ENCODE measurements around the gene DNAJC15. TPM values are rescaled to one million over a fixed set of nuclear protein-coding genes. Genes with fewer than 3 reads are reported as not detected.

Gene DNAJC15
- total and polyA plus RNA-seq, 2 of the 4 experiments (the other 2 are of a cell fraction), result 7.0 to 22.0 TPM

DNA sequence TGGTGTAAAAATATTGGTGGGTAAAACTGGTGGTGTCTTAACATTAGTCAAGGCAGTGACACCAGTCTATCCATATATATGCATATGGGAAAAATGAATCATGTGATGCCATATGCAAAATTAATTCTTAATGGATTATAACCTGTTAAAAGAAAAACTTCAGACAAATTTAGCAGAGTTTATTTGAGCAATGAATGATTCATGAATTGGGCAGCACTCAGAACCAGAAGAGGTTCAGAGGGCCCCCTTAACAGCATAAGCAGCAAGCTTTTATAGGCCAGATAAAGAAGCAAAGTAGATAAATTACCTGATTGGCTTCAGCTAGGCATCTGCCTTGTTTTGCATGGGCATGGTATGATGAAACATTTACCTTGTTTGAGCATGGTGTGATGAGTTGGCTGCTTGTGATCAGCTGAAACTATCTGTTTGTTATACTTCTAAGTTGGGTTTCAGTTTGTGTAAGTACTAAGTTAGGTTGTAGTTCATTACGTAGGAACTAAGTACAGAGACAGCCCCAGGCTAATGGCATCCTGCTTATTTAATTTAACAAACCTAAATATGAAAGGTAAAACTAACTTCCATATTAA is 66.6 kb downstream of the DNAJC15 start:
- no peak overlapping the region for H3K9ac ChIP-seq (ENCODE audit: low read depth, low read length)
- H3K14ac ChIP-seq (replicated peaks; ENCODE audit: low read depth, low read length), result no peak overlapping the region
- H3K36me3 ChIP-seq (ENCODE audit: control insufficient read depth, insufficient read depth, low read length), result peaks cover 2% of the 10 kb centered on the region; the same call in 1 of the 2 replicates
- no peak overlapping the region for H3K23ac ChIP-seq (ENCODE audit: low read depth, low read length)
- H4K20me1 ChIP-seq (ENCODE audit: insufficient read depth, low read length), result no peaks in the 10 kb centered on the region
- H2BK20ac ChIP-seq (ENCODE audit: low read depth, low read length), result no peak overlapping the region
- peaks cover 1% of the 10 kb centered on the region; the same call in 1 of the 2 replicates for H3K4me1 ChIP-seq (ENCODE audit: control insufficient read depth, insufficient read depth, low read length)
- intact Hi-C loops (cut with micrococcal nuclease) (loop anchor here (5.0 to 10.0 kb wide), 3 partner anchors 255 to 697 kb away; partner anchors contain the start of gene ENOX1), dilution Hi-C loops (cut with HindIII; ENCODE audit: low sequenced_read_pairs, unreplicated experiment) (no loop called here), in situ Hi-C loops (cut with MboI; ENCODE audit: low sequenced_read_pairs) (loop anchor here (10.0 kb wide), 3 partner anchors 495 to 785 kb away; partner anchors contain the start of genes CCDC122 and LACC1)
- ChIA-PET CTCF (no interaction called here), POLR2A (ENCODE audit: unreplicated experiment) (no interaction called here)
- 0 out of 2 replicates have a peak, but pooled peaks cover 2% of the 10 kb centered on the region for H3K9me1 ChIP-seq (ENCODE audit: insufficient read depth, low read length)
- DNase-seq (no peak), ATAC-seq (ENCODE audit: low read depth) (no peak)
- no peak overlapping the region for H3K4me2 ChIP-seq (ENCODE audit: low read depth, low read length)
- H3K79me1 ChIP-seq (ENCODE audit: low read depth in 1 of 2, low read length in 2 of 2), result peaks cover 6 to 13% of the 10 kb centered on the region in 2 experiments; a peak in 2 of 4 replicates
- no peak overlapping the region for H2BK5ac ChIP-seq (ENCODE audit: low read depth, low read length, poor library complexity, severe bottlenecking)
- no peak overlapping the region for H3K56ac ChIP-seq (ENCODE audit: extremely low read depth, insufficient read depth, low read length)
- H3K4ac ChIP-seq (ENCODE audit: low read depth, low read length), result no peak overlapping the region
- no peaks in the 10 kb centered on the region for H3K27me3 ChIP-seq (ENCODE audit: control insufficient read depth, insufficient read depth, low read length)
- no peak overlapping the region for H2AFZ ChIP-seq (replicated peaks; ENCODE audit: low read length, poor library complexity)
- TF ChIP-seq NFE2L2 (IDR thresholded peaks at IDR 0.05; ENCODE audit: low read depth, low read length), result no peak
- TF ChIP-seq MAFK (IDR thresholded peaks at IDR 0.05; ENCODE audit: low read depth, low read length), result no peak
- TF ChIP-seq, protein P1, sequence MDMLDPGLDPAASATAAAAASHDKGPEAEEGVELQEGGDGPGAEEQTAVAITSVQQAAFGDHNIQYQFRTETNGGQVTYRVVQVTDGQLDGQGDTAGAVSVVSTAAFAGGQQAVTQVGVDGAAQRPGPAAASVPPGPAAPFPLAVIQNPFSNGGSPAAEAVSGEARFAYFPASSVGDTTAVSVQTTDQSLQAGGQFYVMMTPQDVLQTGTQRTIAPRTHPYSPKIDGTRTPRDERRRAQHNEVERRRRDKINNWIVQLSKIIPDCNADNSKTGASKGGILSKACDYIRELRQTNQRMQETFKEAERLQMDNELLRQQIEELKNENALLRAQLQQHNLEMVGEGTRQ (IDR thresholded peaks at IDR 0.05; ENCODE audit: low read depth, low read length), result no peak
- TF ChIP-seq FOS (IDR thresholded peaks at IDR 0.05; ENCODE audit: low read depth, low read length), result no peak
- TF ChIP-seq CEBPB (IDR thresholded peaks at IDR 0.05; ENCODE audit: low read depth, low read length), result no peak
- TF ChIP-seq BHLHE40 (IDR thresholded peaks at IDR 0.05; ENCODE audit: low read depth, low read length), result no peak
- no peak for TF ChIP-seq RCOR1 (IDR thresholded peaks at IDR 0.05; ENCODE audit: insufficient replicate concordance, low read length)
- TF ChIP-seq SMC3 (IDR thresholded peaks at IDR 0.05; ENCODE audit: low read depth, low read length), result no peak
- TF ChIP-seq RFX5 (IDR thresholded peaks at IDR 0.05; ENCODE audit: low read depth, low read length), result no peak
- TF ChIP-seq RAD21 (IDR thresholded peaks at IDR 0.05; ENCODE audit: low read length), result no peak
- TF ChIP-seq CHD1 (IDR thresholded peaks at IDR 0.05; ENCODE audit: low read depth, low read length), result no peak
- no peak for TF ChIP-seq MAZ (IDR thresholded peaks at IDR 0.05; ENCODE audit: borderline replicate concordance, low read depth, low read length)
- TF ChIP-seq, protein P2, sequence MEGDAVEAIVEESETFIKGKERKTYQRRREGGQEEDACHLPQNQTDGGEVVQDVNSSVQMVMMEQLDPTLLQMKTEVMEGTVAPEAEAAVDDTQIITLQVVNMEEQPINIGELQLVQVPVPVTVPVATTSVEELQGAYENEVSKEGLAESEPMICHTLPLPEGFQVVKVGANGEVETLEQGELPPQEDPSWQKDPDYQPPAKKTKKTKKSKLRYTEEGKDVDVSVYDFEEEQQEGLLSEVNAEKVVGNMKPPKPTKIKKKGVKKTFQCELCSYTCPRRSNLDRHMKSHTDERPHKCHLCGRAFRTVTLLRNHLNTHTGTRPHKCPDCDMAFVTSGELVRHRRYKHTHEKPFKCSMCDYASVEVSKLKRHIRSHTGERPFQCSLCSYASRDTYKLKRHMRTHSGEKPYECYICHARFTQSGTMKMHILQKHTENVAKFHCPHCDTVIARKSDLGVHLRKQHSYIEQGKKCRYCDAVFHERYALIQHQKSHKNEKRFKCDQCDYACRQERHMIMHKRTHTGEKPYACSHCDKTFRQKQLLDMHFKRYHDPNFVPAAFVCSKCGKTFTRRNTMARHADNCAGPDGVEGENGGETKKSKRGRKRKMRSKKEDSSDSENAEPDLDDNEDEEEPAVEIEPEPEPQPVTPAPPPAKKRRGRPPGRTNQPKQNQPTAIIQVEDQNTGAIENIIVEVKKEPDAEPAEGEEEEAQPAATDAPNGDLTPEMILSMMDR (conservative IDR thresholded peaks at IDR 0.05; ENCODE audit: low read depth, low read length), result no peak
- BruUV-seq (replicated peaks), result no TSS peak
- no peak overlapping the region for H4K91ac ChIP-seq (ENCODE audit: insufficient read depth, low read depth, low read length)
- H4K5ac ChIP-seq (ENCODE audit: low read depth, low read length), result no peak overlapping the region
- no peak overlapping the region for H4K8ac ChIP-seq (ENCODE audit: low read depth in 2 of 2, low read length in 2 of 2)
- no CpG with 5 or more reads among the region's 1 CpG for whole genome bisulfite sequencing, 2 experiments (ENCODE audit: extremely low coverage in 2 of 2, insufficient read length in 1 of 2)
- no peak overlapping the region for H2BK120ac ChIP-seq (ENCODE audit: low read depth, low read length)
- no peak overlapping the region for H2AK9ac ChIP-seq (replicated peaks; ENCODE audit: low read depth, low read length, poor library complexity)
- no peak overlapping the region for H2BK15ac ChIP-seq (ENCODE audit: low read depth, low read length)
- H3K18ac ChIP-seq (ENCODE audit: low read depth, low read length), result no peak overlapping the region
- H3K27ac ChIP-seq (ENCODE audit: insufficient read depth, low read length), result no peak overlapping the region
- no peak overlapping the region for H3K4me3 ChIP-seq (ENCODE audit: insufficient read depth, low read depth, low read length)
- no peak overlapping the region for H2AK5ac ChIP-seq (ENCODE audit: low read depth, low read length)
- H3K9me3 ChIP-seq (ENCODE audit: control insufficient read depth, insufficient read depth, low read length), result no peaks in the 10 kb centered on the region
